Measurements from ENCODE around the gene FOXD2.

Gene FOXD2

DNA sequence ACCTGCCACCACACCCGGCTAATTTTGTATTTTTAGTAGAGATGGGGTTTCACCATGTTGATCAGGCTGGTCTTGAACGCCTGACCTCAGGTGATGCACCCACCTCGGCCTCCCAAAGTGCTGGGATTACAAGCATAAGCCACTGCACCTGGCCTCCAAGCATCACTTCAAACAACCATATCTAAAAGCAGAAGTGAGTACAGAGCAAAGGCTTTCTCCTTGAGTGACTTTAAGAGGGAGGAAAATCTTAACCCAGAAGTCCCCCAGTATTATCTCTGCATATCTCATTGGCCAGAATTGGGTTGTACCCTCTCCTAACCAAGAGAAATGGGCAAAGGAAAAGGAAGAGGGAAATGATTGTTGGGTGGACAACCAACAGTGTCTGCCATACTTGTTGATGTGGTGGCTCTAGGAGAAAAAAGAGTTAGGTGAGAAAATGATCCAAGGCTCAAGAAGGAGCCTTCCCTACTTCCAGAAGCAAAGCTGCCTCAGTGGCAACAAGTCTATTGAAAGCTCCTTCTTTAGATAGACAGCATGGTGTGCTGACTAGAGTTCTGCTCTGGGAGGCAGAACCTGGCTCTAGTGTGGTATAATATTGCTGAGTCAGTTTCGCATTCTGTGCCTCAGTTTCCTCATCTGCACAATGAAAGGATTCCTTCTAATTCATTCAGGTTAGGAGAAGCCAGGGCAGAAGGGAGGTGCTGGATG, 38.6 kb upstream of the FOXD2 start:
- H3K4me3 ChIP-seq (ENCODE audit: low read depth, low read length) = no peak overlapping the region
- peak; percentile 20 for DNase-seq (ENCODE audit: low read depth)
- TF ChIP-seq, protein P1, sequence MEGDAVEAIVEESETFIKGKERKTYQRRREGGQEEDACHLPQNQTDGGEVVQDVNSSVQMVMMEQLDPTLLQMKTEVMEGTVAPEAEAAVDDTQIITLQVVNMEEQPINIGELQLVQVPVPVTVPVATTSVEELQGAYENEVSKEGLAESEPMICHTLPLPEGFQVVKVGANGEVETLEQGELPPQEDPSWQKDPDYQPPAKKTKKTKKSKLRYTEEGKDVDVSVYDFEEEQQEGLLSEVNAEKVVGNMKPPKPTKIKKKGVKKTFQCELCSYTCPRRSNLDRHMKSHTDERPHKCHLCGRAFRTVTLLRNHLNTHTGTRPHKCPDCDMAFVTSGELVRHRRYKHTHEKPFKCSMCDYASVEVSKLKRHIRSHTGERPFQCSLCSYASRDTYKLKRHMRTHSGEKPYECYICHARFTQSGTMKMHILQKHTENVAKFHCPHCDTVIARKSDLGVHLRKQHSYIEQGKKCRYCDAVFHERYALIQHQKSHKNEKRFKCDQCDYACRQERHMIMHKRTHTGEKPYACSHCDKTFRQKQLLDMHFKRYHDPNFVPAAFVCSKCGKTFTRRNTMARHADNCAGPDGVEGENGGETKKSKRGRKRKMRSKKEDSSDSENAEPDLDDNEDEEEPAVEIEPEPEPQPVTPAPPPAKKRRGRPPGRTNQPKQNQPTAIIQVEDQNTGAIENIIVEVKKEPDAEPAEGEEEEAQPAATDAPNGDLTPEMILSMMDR (IDR thresholded peaks at IDR 0.05; ENCODE audit: insufficient read depth, low read depth, low read length, missing control alignments) = no peak

DNA sequence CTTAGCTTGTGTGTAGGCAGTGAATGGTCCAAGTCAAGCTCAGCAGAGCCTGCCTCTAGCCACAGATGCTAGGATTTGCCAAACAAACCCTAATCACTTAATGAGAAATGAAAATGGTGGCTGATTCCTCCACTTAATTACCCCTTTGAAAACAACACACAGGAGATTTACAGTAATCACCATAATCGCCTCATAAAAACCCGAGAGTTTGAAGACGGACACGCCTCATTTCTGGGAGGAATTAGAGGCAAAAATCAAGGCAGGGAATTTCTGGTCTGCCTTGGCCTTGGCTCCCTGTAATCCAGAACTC, 38.0 kb upstream of the FOXD2 start:
- no peak for DNase-seq (ENCODE audit: low read depth)
- TF ChIP-seq, protein P1 (IDR thresholded peaks at IDR 0.05; ENCODE audit: insufficient read depth, low read depth, low read length, missing control alignments) = no peak

DNA sequence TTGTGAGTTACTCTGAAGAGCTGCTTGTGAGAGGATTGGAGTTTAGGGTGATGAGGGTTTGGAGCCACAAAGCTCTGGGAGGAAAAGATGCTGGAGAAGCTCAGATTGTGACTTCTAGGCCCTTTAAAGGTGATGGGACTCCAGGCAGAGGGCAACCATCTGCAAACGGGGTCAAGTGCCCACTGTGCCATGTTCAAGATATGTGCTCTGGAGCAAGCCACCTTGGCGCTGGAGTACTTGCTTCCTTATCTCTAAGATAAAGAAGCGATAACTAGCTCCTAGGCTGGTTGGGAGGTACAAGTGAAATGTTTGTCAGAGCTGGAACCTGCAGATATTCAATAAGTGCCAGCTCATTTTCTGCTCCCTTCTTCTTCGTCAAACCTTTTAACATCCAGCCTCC, 36.1 kb upstream of the FOXD2 start:
- DNase-seq (ENCODE audit: low read depth) = no peak
- TF ChIP-seq, protein P1 (IDR thresholded peaks at IDR 0.05; ENCODE audit: insufficient read depth, low read depth, low read length, missing control alignments) = no peak
- H3K4me3 ChIP-seq (ENCODE audit: low read depth, low read length) = no peak overlapping the region

More for the DNA sequence above, 38.0 kb upstream of the FOXD2 start:
- no peak overlapping the region for H3K4me3 ChIP-seq (ENCODE audit: low read depth, low read length)

DNA sequence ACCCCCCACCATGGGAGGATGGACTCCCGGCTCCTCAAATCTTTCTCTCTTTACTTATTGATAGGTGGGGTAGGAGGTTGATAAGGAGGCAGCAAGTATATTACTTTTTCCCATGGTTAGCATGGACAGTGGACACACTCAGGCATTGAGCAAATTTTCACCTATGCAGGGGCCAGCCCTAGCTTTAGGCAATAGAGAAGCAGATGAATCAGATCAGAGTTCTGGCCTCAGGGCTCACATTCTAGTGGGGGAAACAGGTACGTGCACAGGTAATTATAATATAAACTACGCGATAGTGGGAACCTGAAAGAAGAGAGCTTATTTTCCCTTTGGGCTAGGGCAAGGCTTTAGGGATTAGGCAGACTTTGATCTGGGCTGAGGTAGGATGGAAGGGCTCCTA, 35.3 kb upstream of the FOXD2 start:
- H3K4me3 ChIP-seq (ENCODE audit: low read depth, low read length) = no peak overlapping the region
- TF ChIP-seq, protein P1 (IDR thresholded peaks at IDR 0.05; ENCODE audit: insufficient read depth, low read depth, low read length, missing control alignments) = no peak

DNA sequence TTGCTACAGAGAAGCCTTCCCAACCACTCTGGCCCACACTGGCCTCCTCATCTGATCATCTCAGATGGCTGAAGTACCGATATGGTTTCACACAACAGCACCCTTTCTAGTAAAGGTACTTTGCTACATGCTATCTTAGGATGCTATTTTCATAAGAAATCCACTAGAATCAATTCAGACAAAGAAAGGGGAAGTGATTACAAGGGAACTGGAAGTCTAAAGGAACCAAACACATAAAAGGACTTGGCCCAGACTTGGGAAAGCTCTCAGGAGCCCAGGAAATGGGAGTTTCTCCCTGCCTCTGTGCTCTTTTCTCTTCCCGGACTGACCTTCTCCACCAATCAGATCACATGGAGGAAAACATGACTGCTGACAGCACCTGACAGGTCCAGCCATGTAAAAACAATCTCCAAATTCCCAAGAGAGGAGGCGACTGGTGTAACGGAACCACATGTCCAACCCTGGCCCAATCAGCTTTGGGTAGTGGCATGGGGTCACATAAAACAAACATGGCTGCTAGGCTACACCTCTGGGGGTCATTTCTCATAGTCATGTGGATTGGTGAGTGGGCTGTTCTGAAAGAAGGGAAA, 34.4 kb upstream of the FOXD2 start:
- TF ChIP-seq, protein P1 (IDR thresholded peaks at IDR 0.05; ENCODE audit: insufficient read depth, low read depth, low read length, missing control alignments) = no peak
- no peak for DNase-seq (ENCODE audit: low read depth)
- no peak overlapping the region for H3K4me3 ChIP-seq (ENCODE audit: low read depth, low read length)

More for the DNA sequence above, 35.3 kb upstream of the FOXD2 start:
- no peak for DNase-seq (ENCODE audit: low read depth)

DNA sequence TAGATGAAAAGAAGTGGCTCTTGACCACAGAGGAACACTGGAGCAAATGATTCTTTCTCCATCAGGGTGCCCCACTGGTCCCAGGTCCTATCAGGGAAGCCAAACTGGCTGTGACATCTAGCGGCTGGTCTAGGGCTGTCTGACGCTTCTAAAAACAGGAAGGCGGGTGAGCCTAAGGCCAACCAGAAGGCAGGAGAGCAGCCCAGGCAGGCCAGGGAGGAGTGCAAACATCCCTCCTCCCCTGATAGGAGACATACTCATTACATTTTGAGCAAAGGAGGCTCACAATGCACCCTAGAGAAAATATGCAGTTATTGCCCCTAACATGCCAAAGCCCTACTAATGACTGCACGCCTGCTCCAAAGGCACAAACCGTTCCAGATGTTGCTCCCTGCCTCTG, 32.1 kb upstream of the FOXD2 start:
- DNase-seq (ENCODE audit: low read depth) = no peak
- TF ChIP-seq, protein P1 (IDR thresholded peaks at IDR 0.05; ENCODE audit: insufficient read depth, low read depth, low read length, missing control alignments) = no peak
- no peak overlapping the region for H3K4me3 ChIP-seq (ENCODE audit: low read depth, low read length)

DNA sequence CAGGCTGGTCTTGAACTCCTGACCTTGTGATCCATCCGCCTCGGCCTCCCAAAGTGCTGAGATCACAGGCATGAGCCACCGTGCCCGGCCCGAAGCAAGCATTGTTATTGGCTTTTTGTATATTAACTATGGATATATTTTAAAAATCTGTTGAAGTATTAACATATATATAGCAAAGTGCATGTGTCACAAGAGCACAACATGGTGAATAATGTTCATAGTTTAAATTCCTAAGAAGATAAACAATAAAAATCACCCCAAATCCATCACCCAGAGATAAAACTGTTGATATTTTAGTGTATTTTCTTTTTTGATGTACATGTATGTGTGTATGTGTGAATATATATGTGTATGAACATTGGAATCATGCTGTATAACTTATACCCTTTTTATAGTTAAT, 30.9 kb upstream of the FOXD2 start:
- no peak overlapping the region for H3K4me3 ChIP-seq (ENCODE audit: low read depth, low read length)
- TF ChIP-seq, protein P1 (IDR thresholded peaks at IDR 0.05; ENCODE audit: insufficient read depth, low read depth, low read length, missing control alignments) = no peak
- no peak for DNase-seq (ENCODE audit: low read depth)

Data from GM12865 (cell line).